DMS114 treated with DMSO at 0.1 percent for 48 hours (cell line): ENCODE results near the gene ZNF282.
A peak's percentile ranks its signal among the peaks of the same experiment; 100 is the strongest.
"Not testable (repeated sequence)": the region's sequence is repeated elsewhere in the genome, so short reads cannot be mapped to it uniquely, and the experiment has no call there.

Source experiments
- DNase-seq: peaks from one replicate; lab custom pipeline; 2025; ENCODE audit not compliant: unreplicated experiment; lab: John Stamatoyannopoulos, UW

The ZNF282 gene

DNA sequence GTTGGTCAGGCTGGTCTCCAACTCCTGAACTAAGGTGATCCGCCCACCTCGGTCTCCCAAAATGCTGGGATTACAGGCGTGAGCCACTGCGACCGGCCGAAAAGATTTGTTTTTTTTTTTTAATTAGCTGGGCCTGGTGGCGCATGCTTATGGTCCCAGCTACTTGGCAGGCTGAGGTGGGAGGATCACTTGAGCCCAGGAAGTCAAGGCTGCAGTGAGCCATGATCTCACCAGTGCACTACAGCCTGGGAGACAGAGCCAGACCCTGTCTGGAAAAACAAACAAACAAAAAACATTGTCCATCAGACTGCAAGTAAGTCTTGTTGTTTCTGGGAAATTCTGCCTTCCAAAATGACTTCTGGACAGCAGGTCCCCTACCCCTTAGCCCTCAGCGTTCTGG lies 27.8 kb downstream of the ZNF282 start:
- DNase-seq: no peak

DNA sequence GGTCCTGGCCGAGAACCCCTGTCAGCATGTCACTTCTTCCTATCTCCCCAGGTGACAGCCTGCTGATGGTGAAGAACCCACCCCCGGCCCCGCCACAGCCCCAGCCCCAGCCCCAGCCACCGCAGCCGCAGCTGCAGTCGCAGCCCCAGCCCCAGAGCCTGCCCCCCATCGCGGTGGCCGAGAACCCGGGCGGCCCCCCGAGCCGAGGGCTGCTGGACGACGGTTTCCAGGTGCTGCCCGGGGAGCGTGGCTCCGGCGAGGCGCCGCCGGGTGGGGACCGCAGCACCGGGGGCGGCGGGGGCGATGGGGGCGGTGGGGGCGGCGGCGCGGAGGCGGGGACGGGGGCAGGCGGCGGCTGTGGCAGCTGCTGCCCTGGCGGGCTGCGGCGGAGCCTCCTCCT lies 28.4 kb downstream of the ZNF282 start:
- DNase-seq: no peak

DNA sequence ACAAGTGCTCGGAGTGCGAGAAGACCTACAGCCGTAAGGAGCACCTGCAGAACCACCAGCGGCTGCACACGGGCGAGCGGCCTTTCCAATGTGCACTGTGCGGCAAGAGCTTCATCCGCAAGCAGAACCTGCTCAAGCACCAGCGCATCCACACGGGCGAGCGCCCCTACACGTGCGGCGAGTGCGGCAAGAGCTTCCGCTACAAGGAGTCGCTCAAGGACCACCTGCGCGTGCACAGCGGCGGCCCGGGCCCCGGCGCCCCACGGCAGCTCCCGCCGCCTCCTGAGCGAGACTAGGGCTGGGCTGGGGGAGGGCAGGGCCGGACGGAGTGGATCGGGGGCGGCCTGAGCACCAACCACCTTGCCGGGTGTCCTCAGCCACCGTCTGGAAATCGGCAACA lies 29.0 kb downstream of the ZNF282 start:
- DNase-seq: no peak

GRCh38 chr7:149225106-149225505 lies 29.8 kb downstream of the ZNF282 start:
- no peak for DNase-seq

DNA sequence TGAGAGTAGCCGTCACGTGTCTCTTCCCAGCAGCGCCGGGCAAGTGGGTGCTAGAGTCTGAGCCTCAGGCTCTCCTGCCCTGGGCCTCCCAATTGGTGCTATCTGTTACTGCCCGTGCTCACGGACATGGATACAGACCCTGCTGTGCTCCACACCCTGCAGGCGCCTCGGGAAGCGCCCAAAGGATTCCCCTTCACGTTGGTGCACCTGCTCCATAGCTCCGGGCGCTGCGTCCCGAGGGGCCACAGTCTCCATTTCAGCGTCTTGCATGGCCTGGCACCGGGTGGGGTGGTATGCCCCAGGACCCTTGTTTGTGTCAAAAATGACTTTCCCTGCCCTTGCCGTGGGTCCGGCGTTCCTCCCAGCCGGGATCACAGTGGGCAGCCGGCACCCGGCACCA lies 30.3 kb downstream of the ZNF282 start:
- DNase-seq: no peak

- DNase-seq: not testable (repeated sequence)
Measured at GRCh38 chr7:149226366-149226765, 31.0 kb downstream of the ZNF282 start.

DNA sequence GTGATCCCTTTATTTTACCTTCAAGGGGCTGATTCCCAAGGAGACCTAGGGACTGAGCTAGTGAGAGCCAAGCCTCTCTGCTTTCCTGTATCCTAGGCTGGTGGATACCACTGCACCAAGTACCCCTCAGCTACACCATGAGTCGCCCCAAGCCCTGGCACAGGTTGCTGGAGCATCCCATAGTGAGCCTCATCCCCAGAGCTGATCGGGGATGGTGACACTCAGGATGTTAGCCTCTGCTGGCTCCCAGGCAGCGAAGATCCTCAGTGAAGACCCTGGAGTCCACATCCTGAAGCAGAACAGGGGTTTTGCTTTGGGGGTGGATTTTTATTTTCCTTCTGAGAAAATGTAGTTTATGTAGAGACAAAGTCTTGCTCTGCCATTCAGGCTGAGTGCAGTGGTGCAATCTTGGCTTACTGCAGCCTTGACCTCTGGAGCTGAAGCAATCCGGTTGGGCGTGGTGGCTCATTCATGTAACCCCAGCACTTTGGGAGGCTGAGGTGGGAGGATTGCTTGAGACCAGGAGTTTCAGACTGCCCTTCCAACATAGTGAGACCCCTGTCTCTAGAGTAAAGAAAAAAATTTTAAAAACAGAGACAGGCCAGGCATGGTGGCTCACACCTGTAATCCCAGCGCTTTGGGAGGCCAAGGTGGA lies 31.6 kb downstream of the ZNF282 start:
- no peak for DNase-seq

GRCh38 chr7:149228831-149229471 lies 33.6 kb downstream of the ZNF282 start:
- no peak for DNase-seq

DNA sequence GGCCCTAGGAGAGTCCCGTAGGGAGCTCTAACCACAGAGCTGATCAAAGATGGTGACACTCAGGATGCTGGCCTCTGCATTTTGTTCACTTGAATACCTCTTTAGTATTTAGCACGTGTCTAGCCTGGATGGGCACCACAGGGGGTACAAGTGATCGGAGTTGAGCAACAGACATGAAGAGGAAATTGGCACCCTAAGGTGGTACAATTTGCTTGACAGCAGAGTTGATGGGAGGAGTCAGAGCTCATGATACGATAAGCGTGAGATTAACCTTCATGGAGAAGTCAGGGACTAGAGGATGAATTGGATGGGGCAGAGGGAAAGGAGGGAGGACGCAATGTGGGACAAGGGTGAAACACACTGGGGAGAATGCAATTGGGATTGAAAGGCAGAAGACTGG lies 34.2 kb downstream of the ZNF282 start:
- no peak for DNase-seq

GRCh38 chr7:149232362-149232761 lies 37.0 kb downstream of the ZNF282 start:
- no peak for DNase-seq

DNA sequence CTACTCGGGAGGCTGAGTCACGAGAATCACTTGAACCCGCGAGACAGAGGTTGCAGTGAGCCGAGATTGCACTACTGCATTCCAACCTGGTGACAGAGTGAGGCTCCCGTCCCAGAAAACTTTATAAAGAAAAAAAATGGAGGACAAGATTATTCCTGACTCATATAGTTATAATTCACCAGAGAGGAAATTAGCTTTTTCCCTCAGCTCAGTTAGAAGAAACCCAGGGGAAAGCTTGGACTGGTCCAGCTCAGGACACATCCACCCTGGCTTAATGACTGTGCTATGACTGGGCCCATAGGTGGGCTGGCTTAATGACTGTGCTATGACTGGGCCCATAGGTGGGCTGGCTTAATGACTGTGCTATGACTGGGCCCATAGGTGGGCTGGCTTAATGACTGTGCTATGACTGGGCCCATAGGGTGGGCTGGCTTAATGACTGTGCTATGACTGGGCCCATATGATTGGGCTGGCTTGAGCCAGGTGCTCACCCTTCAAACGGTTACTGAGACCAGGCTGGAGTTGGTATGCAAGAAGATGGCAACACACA lies 38.4 kb downstream of the ZNF282 start:
- not testable (repeated sequence) for DNase-seq

- no peak for DNase-seq
Measured at GRCh38 chr7:149237502-149237901, 42.2 kb downstream of the ZNF282 start.

DNA sequence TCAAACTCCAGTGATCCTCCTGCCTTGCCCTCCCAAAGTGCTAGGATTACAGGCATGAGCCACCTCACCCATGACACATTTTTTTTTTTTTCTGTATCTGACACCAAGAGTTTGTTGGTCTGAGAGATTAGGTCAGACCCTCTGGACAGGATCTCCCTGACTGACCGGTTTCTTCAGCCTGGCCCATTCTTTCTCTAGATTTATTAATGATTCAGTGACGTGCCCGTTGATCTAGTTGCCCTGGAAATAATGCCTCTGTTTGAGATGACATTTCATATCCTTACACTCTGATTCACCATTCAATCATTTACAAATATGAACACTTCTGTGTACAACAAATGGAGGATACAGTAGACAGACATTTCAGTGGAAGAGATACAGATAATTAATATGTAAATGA lies 42.7 kb downstream of the ZNF282 start:
- DNase-seq: no peak

- peak; percentile 82 for DNase-seq
Measured at GRCh38 chr7:149239345-149240143, 44.2 kb downstream of the ZNF282 start, which contains the start of gene ZNF212. TSS of gene ZNF212 (plus strand) at chr7:149239651. CDS start at chr7:149239779, 128 bp downstream.

- DNase-seq: no peak
Measured at GRCh38 chr7:149240637-149241036, 45.3 kb downstream of the ZNF282 start.

GRCh38 chr7:149241696-149242095 lies 46.4 kb downstream of the ZNF282 start:
- DNase-seq: no peak

GRCh38 chr7:149245244-149245643 lies 49.9 kb downstream of the ZNF282 start:
- no peak for DNase-seq

DNA sequence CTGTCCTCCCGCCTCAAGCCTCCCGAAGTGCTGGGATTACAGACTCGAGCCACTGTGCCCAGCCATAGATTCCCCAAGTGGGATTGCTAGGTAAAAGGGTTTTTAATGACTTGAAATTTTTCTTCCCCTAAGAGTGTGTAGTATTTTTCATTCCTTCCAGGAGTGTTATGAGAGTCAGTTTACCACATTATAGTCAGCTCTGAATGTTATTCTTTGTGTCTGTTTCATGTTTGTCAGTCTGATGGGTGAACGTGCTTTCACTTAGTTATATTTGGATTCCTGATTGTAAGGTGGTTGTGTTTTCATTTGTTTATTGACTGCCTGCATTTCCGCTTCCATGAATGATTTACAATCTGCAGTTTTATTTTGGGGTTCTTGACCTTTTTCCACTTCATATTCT lies 50.4 kb downstream of the ZNF282 start:
- DNase-seq: no peak

- DNase-seq: no peak
Measured at GRCh38 chr7:149248777-149249176, 53.4 kb downstream of the ZNF282 start.

DNA sequence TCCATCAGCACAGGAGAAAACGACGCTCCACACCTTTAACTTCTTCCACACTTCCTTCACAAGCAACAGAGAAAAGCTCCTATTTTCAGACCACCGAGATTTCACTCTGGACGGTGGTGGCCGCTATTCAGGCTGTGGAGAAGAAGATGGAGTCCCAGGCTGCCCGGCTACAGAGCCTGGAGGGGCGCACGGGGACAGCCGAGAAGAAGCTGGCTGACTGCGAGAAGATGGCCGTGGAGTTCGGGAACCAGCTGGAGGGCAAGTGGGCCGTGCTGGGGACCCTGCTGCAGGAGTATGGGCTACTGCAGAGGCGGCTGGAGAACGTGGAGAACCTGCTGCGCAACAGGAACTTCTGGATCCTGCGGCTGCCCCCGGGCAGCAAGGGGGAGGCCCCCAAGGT lies 54.8 kb downstream of the ZNF282 start:
- DNase-seq: not testable (repeated sequence)

DNA sequence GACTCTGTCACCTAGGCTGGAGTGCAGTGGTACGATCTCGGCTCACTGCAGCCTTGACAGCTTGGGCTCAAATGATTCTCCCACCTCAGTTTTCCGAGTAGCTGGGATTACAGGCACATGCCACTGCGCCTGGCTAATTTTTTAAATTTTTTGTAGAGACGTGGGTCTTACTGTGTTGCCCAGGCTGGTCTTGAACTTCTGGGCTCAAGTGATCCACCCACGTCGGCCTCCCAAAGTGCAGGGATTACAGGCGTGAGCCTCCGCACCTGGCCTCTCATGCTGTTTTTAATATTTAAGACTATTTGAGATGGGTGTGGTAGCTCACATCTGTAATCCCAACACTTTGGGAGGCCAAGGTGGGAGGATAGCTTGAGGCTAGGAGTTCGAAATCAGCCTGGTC lies 56.2 kb downstream of the ZNF282 start:
- DNase-seq: not testable (repeated sequence)

GRCh38 chr7:149252378-149252777 lies 57.0 kb downstream of the ZNF282 start:
- DNase-seq: no peak
